ENCODE measurements around the gene SIDT2. TPM values are rescaled to one million over a fixed set of nuclear protein-coding genes. Genes with fewer than 3 reads are reported as not detected.

The SIDT2 gene
- total and polyA plus RNA-seq, 2 donors (not counting 3 experiments of a cell fraction or from before 2014, with no cell fraction given), result 28.7 to 34.5 TPM

DNA sequence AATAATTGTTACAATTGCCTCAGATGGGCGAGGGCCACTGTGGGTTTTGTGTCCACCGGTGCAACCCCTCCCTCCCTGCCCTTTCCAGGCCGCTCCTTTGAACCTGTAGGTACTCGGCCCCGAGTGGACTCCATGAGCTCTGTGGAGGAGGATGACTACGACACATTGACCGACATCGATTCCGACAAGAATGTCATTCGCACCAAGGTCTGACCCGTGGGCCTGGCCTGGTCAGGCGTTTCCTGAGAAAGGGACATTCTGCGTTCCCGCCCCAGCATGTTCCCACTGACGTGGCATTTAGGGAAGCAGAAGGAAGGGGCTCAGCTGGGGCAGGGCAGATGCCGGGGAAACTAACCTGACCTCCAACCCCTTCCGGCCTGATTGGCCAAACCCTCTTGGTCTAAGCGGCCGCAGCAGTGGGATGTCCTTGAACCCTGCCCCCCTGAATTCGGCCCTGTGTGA lies 10.1 kb downstream of the SIDT2 start:
- Histone ChIP-seq H3K36me3 (ENCODE audit: control insufficient read depth in 2 of 2, extremely low read depth in 1 of 2, insufficient read depth in 2 of 2, low read length in 2 of 2) (peaks cover 0 to 33% of the 10 kb centered on the region in 2 experiments), H3K79me2 (ENCODE audit: control insufficient read depth, insufficient read depth, low read length) (no peaks in the 10 kb centered on the region), H3K4me3 (replicated peaks in 1 of 3; ENCODE audit: insufficient read depth in 1 of 3, low read depth in 1 of 3, low read length in 3 of 3) (no peak overlapping the region), H3K4me1 (ENCODE audit: control insufficient read depth, extremely low read depth, insufficient read depth, low read length) (no peaks in the 10 kb centered on the region), H3K9me1 (replicated peaks; ENCODE audit: control insufficient read depth, extremely low read depth, insufficient read depth, low read length) (no peaks in the 10 kb centered on the region), H3K27me3 (ENCODE audit: control insufficient read depth in 2 of 2, insufficient read depth in 2 of 2, low read length in 2 of 2) (no peaks in the 10 kb centered on the region), H3K4me2 (ENCODE audit: insufficient read depth, low read length) (no peak overlapping the region), H3K27ac (ENCODE audit: insufficient read depth, low read depth, low read length) (no peak overlapping the region), H3K9ac (replicated peaks; ENCODE audit: extremely low read depth, insufficient read depth, low read length) (no peak overlapping the region), H4K20me1 (replicated peaks; ENCODE audit: control insufficient read depth, extremely low read depth, insufficient read depth, low read length) (no peaks in the 10 kb centered on the region), H3K9me3 (replicated peaks; ENCODE audit: control insufficient read depth, insufficient read depth, low read length) (no peaks in the 10 kb centered on the region), H2AFZ (ENCODE audit: low read depth, low read length) (no peak overlapping the region)
- TF ChIP-seq, protein P1, sequence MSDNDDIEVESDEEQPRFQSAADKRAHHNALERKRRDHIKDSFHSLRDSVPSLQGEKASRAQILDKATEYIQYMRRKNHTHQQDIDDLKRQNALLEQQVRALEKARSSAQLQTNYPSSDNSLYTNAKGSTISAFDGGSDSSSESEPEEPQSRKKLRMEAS (IDR thresholded peaks at IDR 0.05; ENCODE audit: insufficient read depth, insufficient read length), result no peak
- TF ChIP-seq, protein P2, sequence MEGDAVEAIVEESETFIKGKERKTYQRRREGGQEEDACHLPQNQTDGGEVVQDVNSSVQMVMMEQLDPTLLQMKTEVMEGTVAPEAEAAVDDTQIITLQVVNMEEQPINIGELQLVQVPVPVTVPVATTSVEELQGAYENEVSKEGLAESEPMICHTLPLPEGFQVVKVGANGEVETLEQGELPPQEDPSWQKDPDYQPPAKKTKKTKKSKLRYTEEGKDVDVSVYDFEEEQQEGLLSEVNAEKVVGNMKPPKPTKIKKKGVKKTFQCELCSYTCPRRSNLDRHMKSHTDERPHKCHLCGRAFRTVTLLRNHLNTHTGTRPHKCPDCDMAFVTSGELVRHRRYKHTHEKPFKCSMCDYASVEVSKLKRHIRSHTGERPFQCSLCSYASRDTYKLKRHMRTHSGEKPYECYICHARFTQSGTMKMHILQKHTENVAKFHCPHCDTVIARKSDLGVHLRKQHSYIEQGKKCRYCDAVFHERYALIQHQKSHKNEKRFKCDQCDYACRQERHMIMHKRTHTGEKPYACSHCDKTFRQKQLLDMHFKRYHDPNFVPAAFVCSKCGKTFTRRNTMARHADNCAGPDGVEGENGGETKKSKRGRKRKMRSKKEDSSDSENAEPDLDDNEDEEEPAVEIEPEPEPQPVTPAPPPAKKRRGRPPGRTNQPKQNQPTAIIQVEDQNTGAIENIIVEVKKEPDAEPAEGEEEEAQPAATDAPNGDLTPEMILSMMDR (IDR thresholded peaks at IDR 0.05; ENCODE audit: extremely low read depth in 1 of 2, insufficient read depth in 1 of 2, low read depth in 1 of 2, low read length in 2 of 2), result no peak
- TF ChIP-seq JUN (IDR thresholded peaks at IDR 0.05; ENCODE audit: borderline replicate concordance, insufficient read depth, insufficient read length, low read depth) (no peak), GATA2 (IDR thresholded peaks at IDR 0.05; ENCODE audit: insufficient read depth, insufficient read length, low read depth, low read length) (no peak), FOS (IDR thresholded peaks at IDR 0.05; ENCODE audit: borderline replicate concordance, insufficient read depth, low read length) (no peak), POLR2A (IDR thresholded peaks at IDR 0.05; ENCODE audit: low read depth, low read length) (no peak), MYC (IDR thresholded peaks at IDR 0.05; ENCODE audit: low read depth, low read length) (no peak), POLR2AphosphoS5 (IDR thresholded peaks at IDR 0.05; ENCODE audit: insufficient read depth, low read depth, low read length) (no peak), EZH2 (IDR thresholded peaks at IDR 0.05; ENCODE audit: borderline replicate concordance, low read depth, low read length, severe bottlenecking) (no peak)
- DNase-seq (ENCODE audit: low read depth, low spot score) (no peak), FAIRE-seq (no peak)
- POLR2A ChIA-PET, result no interaction called here
- intact Hi-C loops (cut with micrococcal nuclease) (no loop called here), dilution Hi-C loops (cut with MboI; ENCODE audit: extremely low pct_ligation_motif_present, low sequenced_read_pairs) (no loop called here)
- no TSS peak for BruUV-seq (replicated peaks)
- CTCF ChIA-PET, result no interaction called here

Measured in endothelial cell of umbilical vein (primary cell).